OCI-LY7 (cell line): ENCODE data around the gene USH1C. TPM values are rescaled to one million over a fixed set of nuclear protein-coding genes. Genes with fewer than 3 reads are reported as not detected.

Experiments used
- BruUV-seq: library from RNA; stranded (reverse); fragments of 400-500 nt; replicated peaks from 2 replicates; lab custom pipeline; 2021; lab: Mats Ljungman, UMichigan
- CTCF ChIA-PET: fragments of 300-600 bp; sonication (Branson Sonifier 250); formaldehyde crosslinking; loops from one replicate; lab custom pipeline; 2022; ENCODE audit warnings: antibody characterized with exemption; ENCODE audit not compliant: unreplicated experiment; lab: Charles Lee
- POLR2A ChIA-PET: fragments of 300-600 bp; sonication (Branson Sonifier 250); formaldehyde crosslinking; loops from one replicate; lab custom pipeline; 2022; ENCODE audit warnings: antibody characterized with exemption; lab: Charles Lee
- DNase-seq: peaks from one replicate; pipeline ENCODE4 v3.0.0-alpha.2; 2015; ENCODE audit warnings: low spot score
- H2AFZ ChIP-seq: fragments of 200-600 bp; sonication (generic), shearing (Covaris generic); 2 replicates; pipeline ENCODE4 v1.6.1; 2014; ENCODE audit warnings: mild to moderate bottlenecking, antibody characterized with exemption, low read length, moderate library complexity
- H3K27ac ChIP-seq: fragments of 200-600 bp; sonication (generic); 2 replicates; pipeline ENCODE4 v1.5.1; 2014; ENCODE audit warnings: mixed run types, low read depth, mild to moderate bottlenecking, moderate library complexity, low read length, inconsistent platforms; ENCODE audit not compliant: poor library complexity, severe bottlenecking
- H3K36me3 ChIP-seq: fragments of 200-600 bp; sonication (generic); 2 replicates; pipeline ENCODE4 v1.6.1; 2014; ENCODE audit warnings: mild to moderate bottlenecking, antibody characterized with exemption, low read length, moderate library complexity, mixed read lengths; ENCODE audit not compliant: insufficient read depth
- H3K4me1 ChIP-seq: fragments of 200-600 bp; sonication (generic); 2 replicates; pipeline ENCODE4 v1.5.1; 2014; ENCODE audit warnings: mild to moderate bottlenecking, low read length; ENCODE audit not compliant: insufficient read depth, poor library complexity, severe bottlenecking
- H3K4me2 ChIP-seq: fragments of 200-600 bp; sonication (generic); 2 replicates; pipeline ENCODE4 v1.6.1; 2014; ENCODE audit warnings: mild to moderate bottlenecking, low read length
- H3K4me3 ChIP-seq: fragments of 200-600 bp; sonication (generic); 2 replicates; pipeline ENCODE4 v1.5.1; 2014; ENCODE audit warnings: mild to moderate bottlenecking, low read depth, low read length; ENCODE audit not compliant: poor library complexity, severe bottlenecking
- H3K79me2 ChIP-seq: fragments of 200-600 bp; sonication (generic); 2 replicates; pipeline ENCODE4 v1.6.1; 2016; ENCODE audit warnings: low read depth, mild to moderate bottlenecking, low read length, moderate library complexity, mixed read lengths; ENCODE audit not compliant: insufficient read depth
- H3K9me2 ChIP-seq: fragments of 200-600 bp; sonication (generic); 2 replicates; pipeline ENCODE4 v1.6.1; 2016; ENCODE audit warnings: mild to moderate bottlenecking, low read length, mixed read lengths; ENCODE audit not compliant: insufficient read depth
- H3K9me3 ChIP-seq: fragments of 200-600 bp; sonication (generic); 2 replicates; pipeline ENCODE4 v1.6.1; 2014; ENCODE audit warnings: mild to moderate bottlenecking, mixed run types, low read length, mixed read lengths
- H4K20me1 ChIP-seq: fragments of 200-600 bp; sonication (generic); 2 replicates; pipeline ENCODE4 v1.6.1; 2014; ENCODE audit warnings: mild to moderate bottlenecking, antibody characterized with exemption, low read length, moderate library complexity, mixed read lengths; ENCODE audit not compliant: insufficient read depth
- CTCF ChIP-seq: fragments of 200-600 bp; sonication (generic); conservative IDR thresholded peaks from 2 replicates; pipeline ENCODE4 v1.5.1; 2014; ENCODE audit warnings: mild to moderate bottlenecking, antibody characterized with exemption, low read length, moderate library complexity, mixed read lengths
- EZH2phosphoT487 ChIP-seq: fragments of 200-600 bp; sonication (generic); IDR thresholded peaks from 2 replicates; pipeline ENCODE4 v1.6.1; 2018; ENCODE audit warnings: low read depth, borderline replicate concordance, mild to moderate bottlenecking, mixed run types, antibody characterized with exemption, low read length, moderate library complexity, mixed read lengths
- intact Hi-C: fragments of 100-400 bp; cut with micrococcal nuclease; formaldehyde crosslinking; loops from one replicate; pipeline ENCODE4 v1.10.0; 2022; ENCODE audit not compliant: unreplicated experiment
- total RNA-seq, 2 experiments: library from RNA; depleted of rRNA in 1 of 2; stranded (reverse); fragments of >200 nt in 1 of 2; shearing (Covaris generic) in 1 of 2; gene quantifications; 2 replicates each; pipeline ENCODE4 v1.2.3, GENCODE V29; 2014 to 2022

USH1C gene
- total RNA-seq, 2 experiments from 2014 or later: not detected

DNA sequence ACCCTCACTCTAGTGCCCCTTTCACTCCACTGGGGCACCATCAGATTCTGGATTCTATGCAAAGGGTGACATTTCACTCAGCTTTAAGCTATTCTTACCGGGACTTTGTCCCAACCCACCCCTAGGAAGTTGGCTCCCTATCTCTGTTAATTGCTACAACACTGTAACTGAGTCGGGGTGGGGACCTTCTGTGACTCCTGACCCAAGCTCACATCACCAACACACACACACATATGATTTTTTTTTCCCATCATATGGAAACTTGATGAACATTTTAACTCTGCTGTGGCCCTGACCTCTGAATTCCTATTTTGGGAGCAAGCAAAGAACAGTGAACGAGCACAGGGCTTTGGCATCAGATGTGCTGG lies 16.6 kb downstream of the USH1C start:
- ChIA-PET CTCF (interaction anchor here (0.7 to 1.8 kb wide), 5 partner anchors 9 to 173 kb away, joined by 3 to 14 read pairs (median 7); no protein-coding TSS in a partner anchor), POLR2A (interaction anchor here (1.0 kb wide), 1 partner anchor 139 kb away, joined by 3 read pairs; the partner anchor contains the start of gene KCNJ11)
- Histone ChIP-seq H3K36me3 (no peaks in the 10 kb centered on the region), H4K20me1 (no peaks in the 10 kb centered on the region), H3K9me3 (no peaks in the 10 kb centered on the region), H3K4me3 (no peak overlapping the region), H3K79me2 (no peaks in the 10 kb centered on the region), H3K4me1 (no peaks in the 10 kb centered on the region), H3K4me2 (no peak overlapping the region), H3K9me2 (no peaks in the 10 kb centered on the region), H2AFZ (no peak overlapping the region), H3K27ac (no peak overlapping the region)
- DNase-seq: no peak
- TF ChIP-seq EZH2phosphoT487: no peak
- no peak for TF ChIP-seq CTCF
- intact Hi-C loops: loop anchor here (10.0 kb wide), 1 partner anchor 583 kb away; no protein-coding TSS in a partner anchor
- BruUV-seq: no TSS peak

DNA sequence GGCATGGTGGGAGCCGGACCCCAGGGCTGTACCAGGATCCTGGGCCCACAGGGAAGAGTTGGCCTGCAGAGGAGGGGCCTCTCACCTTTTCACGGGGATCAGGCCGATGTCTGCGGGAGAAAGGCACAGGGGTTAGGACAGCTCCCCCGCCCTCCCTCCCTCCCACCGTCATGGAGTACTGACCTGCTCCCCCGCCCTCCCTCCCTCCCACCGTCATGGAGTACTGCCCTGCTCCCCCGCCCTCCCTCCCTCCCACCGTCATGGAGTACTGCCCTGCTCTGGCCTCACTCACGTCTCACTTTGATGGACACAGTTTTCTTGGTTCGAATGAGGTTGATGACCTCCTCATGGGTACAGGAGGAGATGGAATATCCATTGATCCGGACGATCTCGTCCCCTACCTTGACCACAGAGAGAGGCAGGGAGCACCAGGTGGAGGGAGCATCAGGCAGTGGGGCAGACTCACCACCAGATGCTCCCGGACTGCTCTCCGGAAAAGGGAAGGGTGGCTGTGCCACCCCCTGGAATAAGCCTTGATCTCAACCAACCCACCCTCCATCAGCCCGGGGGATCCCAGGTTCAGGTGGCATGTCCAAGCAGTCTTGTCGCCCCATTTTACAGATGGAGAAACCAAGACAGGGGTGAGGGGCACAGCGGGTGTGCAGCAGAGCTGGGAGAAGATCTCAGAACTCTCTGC lies 17.1 kb downstream of the USH1C start:
- no peaks in the 10 kb centered on the region for H3K9me3 ChIP-seq
- ChIA-PET CTCF (interaction anchor here (0.7 to 1.8 kb wide), 3 partner anchors 14 to 173 kb away, joined by 3 to 14 read pairs (median 7); no protein-coding TSS in a partner anchor), POLR2A (interaction anchor here (1.0 kb wide), 1 partner anchor 139 kb away, joined by 3 read pairs; the partner anchor contains the start of gene KCNJ11)
- intact Hi-C loops: loop anchor here (10.0 kb wide), 1 partner anchor 582 kb away; no protein-coding TSS in a partner anchor
- no peaks in the 10 kb centered on the region for H3K79me2 ChIP-seq
- no peak overlapping the region for H3K27ac ChIP-seq
- no peak for DNase-seq
- H3K9me2 ChIP-seq: no peaks in the 10 kb centered on the region
- BruUV-seq: no TSS peak
- no peaks in the 10 kb centered on the region for H3K36me3 ChIP-seq
- no peak overlapping the region for H3K4me3 ChIP-seq
- H4K20me1 ChIP-seq: no peaks in the 10 kb centered on the region
- H2AFZ ChIP-seq: no peak overlapping the region
- no peak overlapping the region for H3K4me2 ChIP-seq
- H3K4me1 ChIP-seq: no peaks in the 10 kb centered on the region
- TF ChIP-seq CTCF (no peak), EZH2phosphoT487 (no peak)

- ChIA-PET POLR2A (no interaction called here), CTCF (no interaction called here)
- TF ChIP-seq EZH2phosphoT487: no peak
- TF ChIP-seq CTCF: no peak
- DNase-seq: no peak
- Histone ChIP-seq H3K27ac (no peak overlapping the region), H3K79me2 (no peaks in the 10 kb centered on the region), H3K4me3 (no peak overlapping the region), H4K20me1 (no peaks in the 10 kb centered on the region), H3K4me1 (no peaks in the 10 kb centered on the region), H3K4me2 (no peak overlapping the region), H3K36me3 (no peaks in the 10 kb centered on the region), H2AFZ (no peak overlapping the region), H3K9me2 (no peaks in the 10 kb centered on the region), H3K9me3 (no peaks in the 10 kb centered on the region)
- no TSS peak for BruUV-seq
- intact Hi-C loops: loop anchor here (10.0 kb wide), 1 partner anchor 582 kb away; no protein-coding TSS in a partner anchor
These were observed 17.9 kb downstream of the USH1C start for GRCh38 chr11:17526326-17526725.
